SKM-1 (cell line): Measurements from ENCODE around the gene SLC24A5.

Experiments
- DNase-seq: peaks from one replicate; lab custom pipeline; 2025; ENCODE audit not compliant: unreplicated experiment; lab: John Stamatoyannopoulos, UW

Gene SLC24A5

DNA sequence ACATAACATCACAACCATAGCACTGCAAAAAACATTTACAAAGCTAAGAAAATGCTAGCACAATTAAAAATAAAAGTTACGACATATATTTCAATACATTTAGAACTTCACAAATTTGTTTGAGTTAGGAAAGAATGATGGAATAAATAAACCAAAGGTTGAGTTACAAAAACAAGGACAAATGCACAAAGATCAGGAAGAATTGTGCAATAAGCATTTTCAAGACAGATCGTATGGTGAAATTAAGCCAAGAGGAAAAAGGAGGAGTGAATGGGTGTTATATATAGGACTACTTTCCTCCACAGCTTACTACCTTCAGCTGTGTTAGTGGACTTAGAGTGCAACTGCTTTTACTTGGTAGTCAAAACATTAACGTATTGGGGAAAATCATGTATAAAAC, 64.7 kb downstream of the SLC24A5 start:
- no peak for DNase-seq

- no peak for DNase-seq
Observed at GRCh38 chr15:48186271-48186670, 65.5 kb downstream of the SLC24A5 start.

- DNase-seq = no peak
Observed at GRCh38 chr15:48190932-48191573, 70.3 kb downstream of the SLC24A5 start.

DNA sequence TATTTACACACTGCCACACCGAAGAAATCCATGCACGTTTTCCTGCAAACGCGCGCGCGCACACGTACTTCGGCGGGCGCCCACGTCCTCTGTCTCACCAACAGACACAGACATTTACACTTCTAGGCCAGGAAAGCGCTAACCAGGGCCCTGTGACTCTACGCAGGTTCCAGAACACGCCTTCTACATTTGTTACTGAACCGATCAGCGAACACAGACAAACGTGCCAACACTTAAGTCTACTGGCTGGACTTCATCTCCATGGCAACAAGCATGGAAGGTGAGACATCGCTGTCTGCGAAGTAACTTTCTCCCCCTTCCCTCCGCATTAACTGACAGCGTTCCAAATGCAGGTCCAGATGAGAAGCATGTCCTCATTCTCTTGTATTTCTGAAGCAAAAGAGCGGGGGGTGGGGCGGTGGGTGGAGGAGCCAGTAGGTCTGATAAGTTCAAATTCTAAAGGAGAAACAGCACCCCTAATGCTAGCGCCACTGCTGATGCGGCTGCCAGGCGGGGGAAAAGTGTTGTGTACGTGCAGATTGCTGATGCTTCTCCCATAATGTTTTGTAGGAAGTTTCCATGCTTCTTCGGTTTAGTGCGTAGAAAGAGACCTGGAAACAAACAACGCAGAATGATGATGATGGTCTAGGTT, 70.9 kb downstream of the SLC24A5 start, which contains the start of gene CTXN2:
TSS of gene CTXN2 (plus strand) at position 92 of the 652 bp plus-strand sequence. CDS start 9,636 bp downstream, outside the sequence.
- DNase-seq = no peak
